Left ventricle myocardium inferior (tissue), 1 donor: ENCODE data around the gene TSKU. TPM values are rescaled to one million over a fixed set of nuclear protein-coding genes. Genes with fewer than 3 reads are reported as not detected.

Source experiments
- DNase-seq: peaks from one replicate; pipeline ENCODE4 v3.0.0-alpha.2; 2020
- H3K27ac ChIP-seq: fragments of 200-600 bp; replicated peaks from 2 replicates; pipeline ENCODE4 v1.8.0; 2021
- H3K27me3 ChIP-seq: fragments of 200-600 bp; 2 replicates; pipeline ENCODE4 v1.8.0; 2021; ENCODE audit warnings: low read depth
- H3K36me3 ChIP-seq: fragments of 200-600 bp; 2 replicates; pipeline ENCODE4 v1.8.0; 2021
- H3K4me1 ChIP-seq: fragments of 200-600 bp; 2 replicates; pipeline ENCODE4 v1.8.0; 2021
- H3K4me3 ChIP-seq: fragments of 200-600 bp; 2 replicates; pipeline ENCODE4 v1.8.0; 2021; ENCODE audit warnings: mild to moderate bottlenecking, moderate library complexity
- H3K9me3 ChIP-seq: fragments of 200-600 bp; replicated peaks from 2 replicates; pipeline ENCODE4 v1.8.0; 2021
- CTCF ChIP-seq: fragments of 200-600 bp; IDR thresholded peaks from 2 replicates; pipeline ENCODE4 v1.8.0; 2021; ENCODE audit warnings: antibody characterized with exemption, mild to moderate bottlenecking, borderline replicate concordance
- intact Hi-C: fragments of 100-400 bp; cut with micrococcal nuclease; formaldehyde crosslinking; loops from one replicate; pipeline ENCODE4 v1.11.0; 2022
- total RNA-seq: library from RNA; stranded (reverse); fragmentation: NEBNext Ultra II Directional; extraction: Animal tissue kit (Norgen Biotek cat#: 25700); gene quantifications from one replicate; pipeline ENCODE4 v1.2.1, GENCODE V29; 2021
- donor health status: DM: no; HTN: yes; CAD: no; lungs with severe emphysema.

The TSKU gene
- total RNA-seq, 1 donor from 2014 or later = 12.1 TPM

- peaks cover 49% of the 10 kb centered on the region for H3K4me1 ChIP-seq
- peaks cover 19% of the 10 kb centered on the region for H3K36me3 ChIP-seq
- H3K4me3 ChIP-seq = no peak overlapping the region
- no peaks in the 10 kb centered on the region for H3K27me3 ChIP-seq
- no peak overlapping the region for H3K27ac ChIP-seq
- TF ChIP-seq CTCF = no peak
- intact Hi-C loops = no loop called here
- peaks cover 6% of the 10 kb centered on the region for H3K9me3 ChIP-seq
- no peak for DNase-seq
These were observed 12.3 kb downstream of the TSKU start for GRCh38 chr11:76795290-76795935.

GRCh38 chr11:76795936-76796441, 12.8 kb downstream of the TSKU start:
- H3K9me3 ChIP-seq = peaks cover 4% of the 10 kb centered on the region
- peaks cover 49% of the 10 kb centered on the region for H3K4me1 ChIP-seq

GRCh38 chr11:76796511-76797198, 13.5 kb downstream of the TSKU start:
- DNase-seq = no peak
- H3K27me3 ChIP-seq = no peaks in the 10 kb centered on the region
- no peak overlapping the region for H3K4me3 ChIP-seq
- H3K36me3 ChIP-seq = peaks cover 19% of the 10 kb centered on the region
- no peaks in the 10 kb centered on the region for H3K9me3 ChIP-seq
- no peak for TF ChIP-seq CTCF
- intact Hi-C loops = no loop called here
- no peak overlapping the region for H3K27ac ChIP-seq
- peaks cover 49% of the 10 kb centered on the region for H3K4me1 ChIP-seq

More at GRCh38 chr11:76795936-76796441, 12.8 kb downstream of the TSKU start:
- no peak overlapping the region for H3K27ac ChIP-seq
- no peak for TF ChIP-seq CTCF
- no peak overlapping the region for H3K4me3 ChIP-seq
- H3K36me3 ChIP-seq = peaks cover 19% of the 10 kb centered on the region
- no peaks in the 10 kb centered on the region for H3K27me3 ChIP-seq
- intact Hi-C loops = no loop called here
- no peak for DNase-seq

- Histone ChIP-seq H3K4me3 (no peak overlapping the region), H3K36me3 (peaks cover 19% of the 10 kb centered on the region), H3K4me1 (peaks cover 46% of the 10 kb centered on the region), H3K27ac (peak overlapping the region; percentile 74), H3K9me3 (no peaks in the 10 kb centered on the region), H3K27me3 (no peaks in the 10 kb centered on the region)
- TF ChIP-seq CTCF = no peak
- intact Hi-C loops = no loop called here
- DNase-seq = no peak
These were observed 14.4 kb downstream of the TSKU start for GRCh38 chr11:76797341-76798201.

- intact Hi-C loops = no loop called here
- peaks cover 19% of the 10 kb centered on the region for H3K36me3 ChIP-seq
- no peak for DNase-seq
- H3K4me1 ChIP-seq = peaks cover 46% of the 10 kb centered on the region
- no peaks in the 10 kb centered on the region for H3K27me3 ChIP-seq
- no peak for TF ChIP-seq CTCF
- H3K27ac ChIP-seq = peak overlapping the region; percentile 74
- no peaks in the 10 kb centered on the region for H3K9me3 ChIP-seq
- H3K4me3 ChIP-seq = no peak overlapping the region
These were observed 15.0 kb downstream of the TSKU start for GRCh38 chr11:76798202-76798581.
